ENCODE data around the gene ACSM2B.
"Not testable (repeated sequence)": the region's sequence is repeated elsewhere in the genome, so short reads cannot be mapped to it uniquely, and the experiment has no call there.

Gene ACSM2B, protein sequence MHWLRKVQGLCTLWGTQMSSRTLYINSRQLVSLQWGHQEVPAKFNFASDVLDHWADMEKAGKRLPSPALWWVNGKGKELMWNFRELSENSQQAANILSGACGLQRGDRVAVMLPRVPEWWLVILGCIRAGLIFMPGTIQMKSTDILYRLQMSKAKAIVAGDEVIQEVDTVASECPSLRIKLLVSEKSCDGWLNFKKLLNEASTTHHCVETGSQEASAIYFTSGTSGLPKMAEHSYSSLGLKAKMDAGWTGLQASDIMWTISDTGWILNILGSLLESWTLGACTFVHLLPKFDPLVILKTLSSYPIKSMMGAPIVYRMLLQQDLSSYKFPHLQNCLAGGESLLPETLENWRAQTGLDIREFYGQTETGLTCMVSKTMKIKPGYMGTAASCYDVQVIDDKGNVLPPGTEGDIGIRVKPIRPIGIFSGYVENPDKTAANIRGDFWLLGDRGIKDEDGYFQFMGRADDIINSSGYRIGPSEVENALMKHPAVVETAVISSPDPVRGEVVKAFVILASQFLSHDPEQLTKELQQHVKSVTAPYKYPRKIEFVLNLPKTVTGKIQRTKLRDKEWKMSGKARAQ

DNA sequence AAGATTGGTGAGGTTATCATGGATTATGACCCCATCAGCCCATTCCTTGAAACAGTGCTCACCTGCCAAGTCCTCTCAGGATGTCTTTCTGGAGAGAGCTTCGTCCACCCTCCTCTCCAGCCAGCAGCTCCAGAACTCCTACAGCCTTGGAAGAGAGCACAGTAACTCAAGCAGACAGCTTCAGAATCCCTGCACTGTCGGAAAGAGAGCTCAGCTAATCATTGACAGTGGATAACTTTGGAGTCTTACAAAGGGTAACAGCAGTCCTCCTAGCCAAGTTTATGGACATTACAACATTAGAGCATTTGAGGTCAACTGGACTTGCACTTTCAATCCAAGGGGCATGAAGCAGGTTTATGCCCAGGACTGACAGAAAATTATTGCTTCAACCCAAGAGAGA, at the start of gene ACSM2B:
ACSM2B (minus strand) TSS at position 223 of the 400 bp plus-strand sequence. CDS start 11,522 bp downstream, outside the sequence.
- not testable (repeated sequence) for DNase-seq (ENCODE audit: low spot score)

GRCh38 chr16:20624882-20625807, 49.0 kb upstream of the ACSM2B start:
- no peak for DNase-seq (ENCODE audit: low spot score)

- no peak for DNase-seq (ENCODE audit: low spot score)
Measured at GRCh38 chr16:20624205-20624604, 48.0 kb upstream of the ACSM2B start.

GRCh38 chr16:20622498-20622870, 46.3 kb upstream of the ACSM2B start:
- DNase-seq (ENCODE audit: low spot score), result no peak

- DNase-seq (ENCODE audit: low spot score), result no peak
Measured at GRCh38 chr16:20621406-20621805, 45.2 kb upstream of the ACSM2B start.

GRCh38 chr16:20620770-20621169, 44.6 kb upstream of the ACSM2B start:
- DNase-seq (ENCODE audit: low spot score), result no peak

DNA sequence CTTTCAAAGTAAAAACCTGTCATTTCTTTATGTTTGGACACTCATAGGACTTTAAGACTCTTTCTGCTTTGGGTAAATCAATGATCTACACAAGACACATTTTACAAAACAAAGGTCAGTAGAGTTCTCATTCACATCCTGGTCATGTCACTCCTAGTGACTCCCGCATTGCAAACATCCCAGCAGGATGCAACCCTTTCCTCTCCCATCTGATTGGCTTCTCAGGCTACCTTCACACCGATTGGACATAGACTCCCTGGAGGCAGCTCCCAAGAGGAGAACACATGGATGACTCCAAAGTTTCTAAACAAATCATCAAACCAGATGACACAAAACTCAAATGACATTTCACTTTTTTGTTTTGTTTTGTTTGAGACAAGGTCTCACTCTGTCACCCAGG, 43.8 kb upstream of the ACSM2B start:
- no peak for DNase-seq (ENCODE audit: low spot score)

- no peak for DNase-seq (ENCODE audit: low spot score)
Measured at GRCh38 chr16:20617271-20617670, 41.1 kb upstream of the ACSM2B start.

GRCh38 chr16:20614186-20615141, 38.3 kb upstream of the ACSM2B start:
- no peak for DNase-seq (ENCODE audit: low spot score)

- DNase-seq (ENCODE audit: low spot score), result no peak
Measured at GRCh38 chr16:20613481-20614185, 37.5 kb upstream of the ACSM2B start.

DNA sequence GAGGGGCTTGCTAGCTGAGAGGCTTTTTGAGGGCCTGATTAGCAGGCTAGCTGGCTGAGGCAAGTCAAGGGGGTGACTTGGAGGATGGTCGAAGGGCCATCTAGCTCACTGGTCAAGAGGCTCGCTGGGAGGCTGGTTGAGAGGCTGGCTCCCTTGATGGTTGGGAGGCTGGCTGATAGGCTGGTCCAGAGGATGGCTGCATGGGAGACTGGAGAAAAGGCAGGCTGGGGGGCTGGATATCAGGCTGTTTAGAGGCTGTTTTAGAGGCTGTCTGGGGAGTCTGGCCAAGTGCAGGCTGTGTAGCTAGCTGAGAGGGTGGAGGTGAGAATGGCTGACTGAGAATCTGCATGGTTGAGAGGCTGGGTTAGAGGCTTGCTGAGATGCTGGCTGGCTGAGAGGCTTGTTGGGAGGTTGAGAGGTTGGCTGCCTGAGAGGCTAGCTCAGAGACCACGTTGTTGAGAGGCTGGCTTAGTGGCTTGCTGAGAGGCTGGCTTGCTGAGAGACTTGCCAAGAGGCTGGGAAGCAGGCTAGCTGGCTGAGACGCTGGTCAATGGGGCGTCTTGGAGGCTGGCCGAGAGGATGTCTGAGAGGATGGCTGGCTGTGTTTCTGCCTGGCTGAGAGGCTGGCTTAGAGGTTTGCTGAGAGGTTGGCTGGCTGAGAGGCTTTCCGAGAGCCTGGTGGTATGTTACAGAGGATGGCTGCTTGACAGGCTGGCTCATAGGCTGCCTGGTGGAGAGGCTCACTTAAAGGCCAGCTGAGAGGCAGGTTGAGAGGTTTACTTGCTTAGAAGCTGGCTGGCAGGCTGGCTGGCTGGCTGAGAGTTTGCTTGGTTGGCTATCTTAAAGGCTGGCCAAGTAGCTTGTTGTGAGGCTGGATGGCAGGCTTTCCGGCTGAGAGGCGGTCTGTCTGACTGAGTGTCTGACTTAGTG, 36.6 kb upstream of the ACSM2B start:
- no peak for DNase-seq (ENCODE audit: low spot score)

GRCh38 chr16:20611975-20612481, 35.9 kb upstream of the ACSM2B start:
- DNase-seq (ENCODE audit: low spot score), result no peak

- DNase-seq (ENCODE audit: low spot score), result no peak
Measured at GRCh38 chr16:20611350-20611902, 35.3 kb upstream of the ACSM2B start.

GRCh38 chr16:20610892-20611349, 34.8 kb upstream of the ACSM2B start:
- DNase-seq (ENCODE audit: low spot score), result no peak

DNA sequence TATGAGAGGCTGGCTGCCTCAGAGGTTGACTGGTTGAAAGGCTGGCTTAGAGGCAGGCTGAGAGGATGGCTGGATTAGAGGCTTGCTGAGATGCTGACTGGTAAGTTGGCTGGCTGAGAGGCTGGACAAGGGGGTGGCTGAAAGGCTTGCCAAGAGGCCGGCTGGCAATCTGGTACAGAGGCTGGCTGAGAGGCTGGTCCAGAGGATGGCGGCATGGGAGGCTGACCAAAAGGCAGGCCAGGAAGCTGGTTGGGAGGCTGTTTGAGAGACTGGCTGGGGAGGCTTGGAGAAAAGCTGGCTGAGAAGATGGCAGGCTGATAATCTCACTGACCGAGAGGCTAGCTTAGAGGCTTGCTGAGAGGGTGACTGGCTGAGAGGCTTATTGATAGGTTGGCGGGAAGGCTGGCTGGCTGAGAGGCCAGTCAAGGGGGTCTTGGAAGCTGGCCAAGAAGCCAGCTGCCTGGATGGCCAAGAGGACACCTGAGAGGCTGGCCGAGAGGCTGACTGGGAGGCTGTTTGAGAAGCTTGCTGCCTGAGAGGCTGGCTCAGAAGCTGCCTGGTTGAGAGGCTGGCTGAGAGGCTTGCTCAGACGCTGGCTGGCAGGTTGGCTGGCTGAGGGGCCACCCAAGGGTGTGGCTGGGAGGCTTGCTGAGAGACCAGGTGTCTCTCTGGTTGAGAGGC, 34.2 kb upstream of the ACSM2B start:
- DNase-seq (ENCODE audit: low spot score), result no peak

- not testable (repeated sequence) for DNase-seq (ENCODE audit: low spot score)
Measured at GRCh38 chr16:20602205-20602604, 26.0 kb upstream of the ACSM2B start.

- DNase-seq (ENCODE audit: low spot score), result not testable (repeated sequence)
Measured at GRCh38 chr16:20599475-20599874, 23.3 kb upstream of the ACSM2B start.

DNA sequence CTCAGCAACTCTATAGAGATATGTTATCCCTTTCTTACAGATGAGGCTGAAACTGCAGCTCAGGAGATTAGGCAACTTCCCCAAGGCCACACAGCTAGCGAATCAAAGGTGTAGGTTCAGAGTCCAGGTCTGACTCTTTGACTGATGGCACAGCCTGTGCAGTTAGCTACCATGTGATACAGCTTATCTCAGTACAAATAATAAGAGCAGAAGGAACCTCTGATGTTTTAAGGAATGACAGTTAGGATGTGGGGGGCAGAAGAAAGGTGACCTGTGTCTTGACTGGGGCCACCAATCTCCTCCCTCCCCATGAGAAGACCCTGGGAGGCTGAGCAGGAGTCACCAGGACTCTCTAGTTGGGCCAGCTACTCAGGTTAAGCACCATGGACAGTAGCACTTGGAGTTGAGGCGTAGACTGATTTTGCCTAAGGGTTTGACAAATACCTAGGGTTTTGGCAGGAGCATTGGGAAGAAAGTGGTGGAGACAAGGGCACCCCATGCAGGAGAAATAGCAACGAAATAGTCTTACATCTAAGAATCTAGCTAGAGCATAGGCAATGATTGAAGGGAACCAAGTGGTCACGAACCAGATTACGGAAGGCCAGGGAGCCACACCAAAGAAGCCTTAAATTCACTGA, 22.8 kb upstream of the ACSM2B start:
- no peak for DNase-seq (ENCODE audit: low spot score)
